GM13977 (cell line): ENCODE data around the gene ATP10A.

Experiments
- DNase-seq: peaks from one replicate; pipeline ENCODE4 v3.0.0; 2012; ENCODE audit warnings: low spot score
- CTCF ChIP-seq: IDR thresholded peaks from 2 replicates; pipeline ENCODE4 v1.5.1; 2012; ENCODE audit warnings: mild to moderate bottlenecking, control low read depth; ENCODE audit not compliant: insufficient read depth; ENCODE audit errors: extremely low read depth, missing control alignments
- in situ Hi-C: fragments of 300-500 bp; cut with MboI; formaldehyde crosslinking; loops from one replicate; pipeline ENCODE4 v1.12.0; 2022; ENCODE audit warnings: low sequenced_read_pairs, low pct_unique_long_range_greater_than_20kb, mixed read lengths, inconsistent platforms; ENCODE audit not compliant: unreplicated experiment

ATP10A gene

DNA sequence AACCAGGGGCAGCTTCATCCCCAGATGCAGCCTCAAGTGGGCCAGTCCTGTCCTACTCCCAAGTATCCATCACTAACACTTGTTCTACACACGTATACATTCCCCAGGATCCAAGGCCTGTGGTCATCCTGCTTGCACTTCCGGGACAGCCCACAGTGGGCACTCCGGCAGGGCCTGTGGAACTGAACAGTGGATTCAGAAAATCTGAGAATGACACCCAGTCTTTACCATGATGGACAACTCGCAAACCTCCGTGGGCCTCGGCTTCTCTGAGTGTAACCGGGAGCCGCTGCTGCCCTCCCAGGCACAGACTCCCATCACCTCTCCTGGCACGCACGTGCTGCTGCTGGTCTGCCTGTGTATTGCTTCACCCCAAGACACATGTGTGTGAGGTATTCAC, 59.6 kb downstream of the ATP10A start:
- in situ Hi-C loops = no loop called here
- no peak for TF ChIP-seq CTCF
- DNase-seq = no peak

- in situ Hi-C loops = no loop called here
- no peak for TF ChIP-seq CTCF
- DNase-seq = no peak
These were observed 60.1 kb downstream of the ATP10A start for GRCh38 chr15:25803036-25803435.

GRCh38 chr15:25802285-25802830, 60.8 kb downstream of the ATP10A start:
- no peak for TF ChIP-seq CTCF
- DNase-seq = no peak
- in situ Hi-C loops = no loop called here

DNA sequence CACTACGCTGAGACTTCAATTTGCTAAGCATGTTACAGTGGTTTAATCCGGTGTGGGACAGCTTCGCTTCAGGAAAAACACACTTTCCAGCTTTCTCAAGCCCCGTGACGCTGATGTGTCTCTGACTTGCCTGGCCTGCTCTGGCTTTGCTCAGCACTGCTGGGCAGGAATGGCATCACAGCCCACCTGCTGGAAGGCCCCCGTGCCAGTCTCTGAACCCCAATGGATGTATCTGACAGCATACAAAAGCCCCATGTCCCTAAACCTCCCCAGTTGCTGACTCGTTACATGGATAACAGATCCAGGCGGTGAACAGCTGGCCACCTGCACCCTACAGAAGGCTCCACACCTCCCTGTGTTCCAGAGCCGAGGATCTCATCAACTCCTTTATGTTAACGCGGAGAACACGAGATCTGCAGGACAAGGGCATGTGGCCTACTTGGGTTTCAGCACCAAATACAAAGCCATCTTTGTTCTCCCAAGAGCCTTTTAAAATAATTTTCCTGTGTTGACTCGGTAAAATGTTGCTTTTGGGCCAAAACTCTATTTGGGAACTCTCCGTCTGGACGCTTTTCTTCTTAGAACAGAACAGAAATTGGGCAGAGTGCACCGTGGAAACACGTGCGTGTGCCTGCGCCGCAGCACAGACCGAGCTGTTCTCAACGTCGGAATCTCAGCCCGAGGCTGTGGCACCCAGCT, 61.4 kb downstream of the ATP10A start:
- no peak for TF ChIP-seq CTCF
- in situ Hi-C loops = no loop called here
- no peak for DNase-seq

DNA sequence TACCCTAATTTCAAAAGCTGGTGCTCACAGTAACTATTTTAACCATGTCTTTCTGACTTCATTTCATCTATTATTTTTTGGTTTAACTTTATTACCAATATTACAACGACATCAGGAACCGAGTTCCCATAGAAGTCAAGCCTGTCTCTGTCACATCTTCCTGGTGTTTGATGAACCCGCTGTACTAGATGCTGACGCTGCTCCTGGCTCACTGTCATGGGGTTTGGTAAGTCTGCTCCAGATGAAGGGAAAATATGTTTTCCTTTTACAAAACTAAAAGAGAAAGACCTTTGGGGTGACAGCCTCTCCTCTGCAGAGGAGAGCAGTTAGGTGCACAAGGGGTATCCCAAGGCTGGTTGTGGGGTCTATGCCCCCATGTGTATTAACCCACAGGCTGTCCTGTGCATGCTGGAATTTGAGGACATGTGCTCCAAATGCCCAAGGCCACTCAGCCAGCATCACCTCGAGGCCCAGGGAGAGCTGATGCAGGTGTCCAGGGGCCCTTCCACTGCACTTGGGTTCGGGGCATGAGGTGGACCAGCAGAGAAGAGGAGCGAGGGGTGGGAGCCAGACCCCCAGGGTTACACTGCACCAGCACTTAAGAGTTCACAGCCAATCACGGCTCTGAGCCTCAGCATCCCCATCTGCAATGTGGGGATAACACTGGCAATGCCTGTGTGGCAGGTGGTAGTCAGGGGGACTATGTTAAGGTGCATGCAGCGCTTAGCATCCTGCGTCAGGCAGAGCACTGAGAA, 62.2 kb downstream of the ATP10A start:
- TF ChIP-seq CTCF = no peak
- in situ Hi-C loops = no loop called here
- DNase-seq = no peak

DNA sequence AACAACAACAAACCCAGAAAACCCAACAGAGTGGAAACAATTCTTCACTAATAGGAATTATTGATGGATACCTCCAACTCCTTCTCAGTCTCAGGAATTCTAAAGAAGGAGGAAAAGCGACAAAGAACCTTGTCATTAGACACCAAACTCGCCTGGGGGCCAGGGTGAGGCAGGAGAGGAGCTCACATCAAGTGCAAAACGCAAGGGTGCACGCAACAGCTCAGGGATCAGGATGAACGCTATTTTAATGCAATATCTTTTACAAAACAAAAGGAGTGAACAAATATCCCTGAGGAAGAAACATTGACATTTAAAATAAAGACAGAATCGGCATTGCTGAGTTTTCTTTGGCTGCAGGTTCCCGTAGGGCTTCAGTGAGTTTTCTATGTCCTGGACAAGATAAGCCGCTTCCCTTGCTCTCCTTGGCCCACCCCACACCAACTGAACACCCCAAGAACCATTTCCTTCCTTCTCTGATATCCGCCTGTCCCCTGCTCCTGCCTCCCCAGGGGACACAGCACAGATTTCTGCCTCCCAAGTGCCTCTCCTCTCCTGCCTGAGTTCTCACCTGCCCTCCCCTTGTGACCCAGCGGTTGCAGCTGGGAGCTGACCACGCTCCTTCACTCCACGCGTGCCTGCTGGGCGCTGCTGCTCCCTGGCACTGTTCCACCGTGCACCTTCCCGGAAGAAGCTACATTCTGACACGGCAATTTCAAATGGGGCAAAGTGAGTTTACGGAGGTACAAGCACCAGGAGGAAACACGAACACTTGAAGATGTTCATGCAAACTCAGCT, 63.0 kb downstream of the ATP10A start:
- TF ChIP-seq CTCF = no peak
- DNase-seq = no peak
- in situ Hi-C loops = no loop called here
